Tibial nerve (tissue), 3 donors: Measurements from ENCODE around the gene USP32.
"Not testable (repeated sequence)": the region's sequence is repeated elsewhere in the genome, so short reads cannot be mapped to it uniquely, and the experiment has no call there.

ENCODE experiments used
- POLR2A ChIP-seq, 2 donors: fragments of 450-650 bp; IDR thresholded peaks; one replicate each; pipeline ENCODE4 v1.6.1; 2017; ENCODE audit warnings: antibody characterized with exemption in 2 of 2, mild to moderate bottlenecking in 2 of 2, moderate library complexity in 2 of 2
- TF ChIP-seq, protein P1 (sequence below), 5 experiments: fragments of 200-600 bp in 3 of 5; fragments of 450-650 bp in 2 of 5; sonication (generic) in 3 of 5; IDR thresholded peaks; one replicate each; pipeline ENCODE4 v1.5.1; 2016 to 2019; ENCODE audit warnings: antibody characterized with exemption in 5 of 5, mild to moderate bottlenecking in 3 of 5, moderate library complexity in 2 of 5

DNA sequence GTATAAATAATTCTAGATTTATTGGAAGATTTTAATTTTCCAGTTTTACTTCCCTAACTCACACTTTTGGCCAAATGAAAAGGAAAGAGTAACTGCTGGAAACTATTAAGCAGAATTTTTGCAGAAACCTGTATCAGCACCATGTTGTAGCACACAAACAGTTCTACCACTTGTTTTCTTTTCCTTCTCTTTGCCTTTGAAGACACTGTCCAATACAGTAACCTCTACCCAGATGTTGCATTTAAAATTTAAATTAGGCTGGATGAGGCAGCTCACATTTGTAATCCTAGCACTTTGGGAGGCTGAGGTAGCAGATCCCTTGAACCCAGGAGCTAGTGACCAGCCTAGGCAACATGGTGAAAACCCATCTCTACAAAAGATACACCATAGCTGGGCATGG is 186.2 kb downstream of the USP32 start:
- TF ChIP-seq POLR2A (IDR thresholded peaks at IDR 0.05), result not testable (repeated sequence)
- TF ChIP-seq, protein P1, sequence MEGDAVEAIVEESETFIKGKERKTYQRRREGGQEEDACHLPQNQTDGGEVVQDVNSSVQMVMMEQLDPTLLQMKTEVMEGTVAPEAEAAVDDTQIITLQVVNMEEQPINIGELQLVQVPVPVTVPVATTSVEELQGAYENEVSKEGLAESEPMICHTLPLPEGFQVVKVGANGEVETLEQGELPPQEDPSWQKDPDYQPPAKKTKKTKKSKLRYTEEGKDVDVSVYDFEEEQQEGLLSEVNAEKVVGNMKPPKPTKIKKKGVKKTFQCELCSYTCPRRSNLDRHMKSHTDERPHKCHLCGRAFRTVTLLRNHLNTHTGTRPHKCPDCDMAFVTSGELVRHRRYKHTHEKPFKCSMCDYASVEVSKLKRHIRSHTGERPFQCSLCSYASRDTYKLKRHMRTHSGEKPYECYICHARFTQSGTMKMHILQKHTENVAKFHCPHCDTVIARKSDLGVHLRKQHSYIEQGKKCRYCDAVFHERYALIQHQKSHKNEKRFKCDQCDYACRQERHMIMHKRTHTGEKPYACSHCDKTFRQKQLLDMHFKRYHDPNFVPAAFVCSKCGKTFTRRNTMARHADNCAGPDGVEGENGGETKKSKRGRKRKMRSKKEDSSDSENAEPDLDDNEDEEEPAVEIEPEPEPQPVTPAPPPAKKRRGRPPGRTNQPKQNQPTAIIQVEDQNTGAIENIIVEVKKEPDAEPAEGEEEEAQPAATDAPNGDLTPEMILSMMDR (IDR thresholded peaks at IDR 0.05), result not testable (repeated sequence)
